D341Med (cell line): ENCODE data around the gene ANXA4.

Source experiments
- DNase-seq: peaks from one replicate; pipeline ENCODE4 v3.0.0; 2012; ENCODE audit warnings: low spot score

The ANXA4 gene

GRCh38 chr2:69741575-69742321 lies at the start of gene ANXA4:
Gene ANXA4, plus strand, starts transcription at chr2:69742134. Its CDS starts 39,432 bp downstream, at chr2:69781566.
- DNase-seq: peak; percentile 82

GRCh38 chr2:69692424-69692823 lies 49.5 kb upstream of the ANXA4 start:
- no peak for DNase-seq

DNA sequence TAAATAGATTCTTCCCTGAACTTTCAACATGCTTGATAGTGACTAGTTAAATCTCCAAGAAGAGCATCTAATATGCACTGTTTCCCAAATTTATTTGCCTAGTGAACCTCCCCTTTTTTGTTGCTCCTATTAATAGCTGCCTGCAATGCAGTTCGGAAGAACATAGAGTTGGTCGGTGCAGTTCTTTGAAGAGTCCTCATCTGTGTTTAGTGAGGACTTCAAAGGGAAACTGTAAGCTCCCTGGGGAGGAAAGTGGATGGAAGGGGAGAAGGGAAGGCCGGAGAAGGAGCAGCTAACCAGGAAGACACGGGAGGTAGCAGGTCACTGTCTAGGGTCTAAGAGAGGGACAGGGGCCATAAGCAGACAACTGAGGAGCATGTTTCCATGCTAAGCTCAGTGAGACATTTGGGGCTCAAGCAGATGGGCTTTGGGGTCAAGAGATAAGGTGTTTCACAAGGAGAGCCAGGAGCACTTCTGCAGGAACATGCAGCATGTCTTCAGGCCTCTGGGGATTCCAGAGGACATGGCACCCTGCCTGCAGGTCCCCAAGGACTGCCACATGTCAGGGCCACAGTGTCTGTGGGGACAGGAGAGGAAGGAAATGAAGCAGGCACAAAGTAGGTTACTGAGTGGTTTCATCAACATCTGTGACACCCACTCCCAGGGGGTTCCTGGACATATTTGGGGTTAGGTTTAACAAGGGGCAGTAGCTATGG lies 48.7 kb upstream of the ANXA4 start:
- no peak for DNase-seq

DNA sequence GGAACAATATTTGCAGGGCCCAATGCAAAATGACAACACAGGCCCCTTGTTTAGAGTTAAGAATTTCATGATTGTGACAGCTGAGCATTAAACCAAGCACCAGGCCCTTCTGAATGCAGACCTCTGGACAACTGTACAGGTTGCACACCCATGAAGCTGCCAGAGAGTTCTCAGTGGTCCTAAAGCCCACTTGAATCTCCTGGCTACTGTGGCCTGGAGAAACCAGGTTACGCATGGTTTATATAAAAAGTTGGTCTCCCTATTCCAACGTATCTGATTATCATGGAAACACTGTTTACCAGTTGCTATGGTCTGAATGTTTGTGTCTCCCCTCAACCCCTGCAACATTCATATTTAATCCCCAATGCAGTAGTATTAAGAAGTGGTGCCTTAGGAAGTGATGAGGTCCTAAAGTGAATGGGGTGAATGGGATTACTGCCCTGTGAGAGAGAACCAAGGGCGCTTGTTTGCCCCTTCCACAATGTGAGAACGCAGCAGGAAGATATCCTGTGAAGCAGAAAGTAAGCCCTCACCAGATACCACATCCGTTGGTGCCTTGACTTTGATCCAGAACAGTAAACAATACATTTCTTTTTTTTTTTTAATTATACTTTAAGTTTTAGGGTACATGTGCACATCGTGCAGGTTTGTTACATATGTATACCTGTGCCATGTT lies 48.0 kb upstream of the ANXA4 start:
- no peak for DNase-seq

DNA sequence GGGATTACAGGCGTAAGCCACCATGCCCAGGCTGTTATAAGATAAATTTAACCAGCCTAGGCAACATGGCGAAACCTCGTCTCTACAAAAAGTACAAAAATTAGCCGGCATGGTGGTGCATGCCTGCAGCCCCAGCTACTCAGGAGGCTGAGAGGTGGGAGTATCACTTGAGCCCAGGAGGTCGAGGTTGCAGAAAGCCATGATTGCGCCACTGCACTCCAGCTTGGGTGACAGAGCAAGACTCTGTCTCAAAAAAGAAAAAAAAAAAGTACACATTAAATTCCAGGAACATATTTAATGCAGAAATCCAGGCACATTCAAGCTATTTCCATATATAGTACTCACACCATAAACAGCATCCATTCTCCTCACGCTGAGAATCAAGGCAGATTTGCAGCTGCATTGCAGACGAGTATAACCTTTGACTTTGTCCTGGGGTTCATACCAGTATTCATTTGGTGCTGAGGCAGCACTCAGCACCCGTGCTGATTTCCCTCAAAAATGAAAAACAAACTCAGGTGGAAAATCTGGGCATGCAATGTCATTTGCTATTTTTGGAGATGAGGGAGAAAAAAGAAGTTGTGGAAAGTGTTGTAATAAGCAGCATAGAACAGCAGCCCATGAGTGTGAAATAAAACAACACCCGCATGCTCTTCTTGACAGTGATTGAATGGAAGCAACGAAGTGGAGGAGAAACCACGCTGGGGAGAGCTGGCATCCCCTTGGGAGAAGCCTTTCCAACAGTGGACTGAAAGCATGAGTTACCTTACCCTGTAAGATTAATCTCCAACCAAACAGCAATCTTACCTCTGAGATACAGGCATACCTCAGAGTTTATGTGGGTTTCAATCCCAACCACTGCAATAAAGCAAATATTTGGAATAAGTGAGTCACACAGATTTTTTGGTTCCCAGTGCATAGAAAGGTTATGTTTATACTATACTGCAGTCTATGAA lies 46.8 kb upstream of the ANXA4 start:
- no peak for DNase-seq

DNA sequence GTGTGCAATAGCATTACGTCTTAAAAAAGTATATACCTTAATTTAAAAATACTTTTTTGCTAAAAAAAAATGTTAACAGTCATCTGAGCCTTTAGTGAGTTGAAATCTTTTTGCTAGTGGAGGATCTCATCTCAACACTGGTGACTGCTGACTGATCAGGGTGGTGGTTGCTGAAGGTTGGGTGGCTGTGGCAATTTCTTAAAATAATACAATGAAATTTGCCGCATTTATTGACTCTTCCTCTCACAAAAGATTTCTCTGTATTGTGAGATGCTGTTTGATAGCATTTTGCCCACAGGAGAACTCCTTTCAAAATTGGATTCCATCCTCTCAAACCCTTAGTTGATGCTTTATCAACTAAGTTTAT lies 46.1 kb upstream of the ANXA4 start:
- no peak for DNase-seq

- DNase-seq: no peak
These were observed 41.6 kb upstream of the ANXA4 start for GRCh38 chr2:69700381-69700780.

GRCh38 chr2:69701100-69701945 lies 40.6 kb upstream of the ANXA4 start:
- no peak for DNase-seq

DNA sequence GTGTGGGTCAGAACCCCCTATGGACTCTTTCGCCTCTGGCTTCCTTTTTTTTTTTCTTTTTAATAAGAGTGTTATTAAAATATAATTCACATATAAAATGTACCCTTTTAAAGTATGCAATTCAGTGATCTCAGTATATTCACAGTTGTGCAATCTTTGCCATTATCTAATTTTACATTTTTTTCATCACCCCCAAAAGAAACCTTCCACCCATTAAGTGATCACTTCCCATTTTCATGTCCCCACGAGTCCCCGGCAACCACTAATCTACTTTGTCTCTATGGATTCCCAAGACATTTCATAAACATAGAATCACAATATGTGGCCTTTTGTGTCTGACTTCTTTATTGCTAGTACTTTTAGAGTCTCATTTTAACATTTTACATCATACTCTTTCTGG lies 38.7 kb upstream of the ANXA4 start:
- DNase-seq: no peak

DNA sequence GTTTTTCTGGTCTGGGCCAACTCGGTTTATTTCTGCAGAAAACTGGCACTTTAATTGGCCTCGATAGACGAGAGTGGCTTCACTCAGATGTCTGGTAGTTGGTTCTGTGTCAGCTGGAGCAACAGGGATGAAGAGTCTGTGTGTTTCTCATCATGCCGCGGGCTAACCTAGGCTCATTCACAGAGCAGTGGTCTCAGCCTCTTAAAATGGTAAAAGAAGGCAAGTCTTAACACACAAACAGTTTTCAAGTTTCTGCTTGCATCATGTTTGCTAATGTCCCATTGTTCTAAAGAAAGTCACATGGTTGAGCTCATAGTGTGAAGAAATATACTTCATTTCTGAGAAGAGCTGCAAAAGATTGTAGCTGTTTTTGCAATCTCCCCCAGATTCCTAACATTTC lies 37.5 kb upstream of the ANXA4 start:
- no peak for DNase-seq

DNA sequence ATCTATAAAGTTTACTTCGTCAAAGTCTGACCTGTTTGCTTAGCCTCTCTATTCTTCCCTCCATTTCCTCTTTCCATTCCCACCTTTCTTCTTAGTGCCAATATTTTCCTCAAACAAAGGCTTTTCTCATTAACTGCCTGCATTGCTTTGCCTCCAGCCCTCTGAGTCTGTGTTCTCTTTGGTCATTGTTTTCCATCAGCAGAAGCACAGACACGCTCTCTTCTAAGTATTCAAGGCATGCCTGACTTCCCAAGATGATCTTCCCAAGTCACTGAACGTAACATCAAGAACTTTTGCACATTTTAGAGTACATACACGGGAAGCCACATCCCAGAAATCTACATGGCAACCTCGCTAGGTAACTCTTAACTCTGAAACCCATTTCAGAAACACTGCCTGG lies 32.6 kb upstream of the ANXA4 start:
- DNase-seq: no peak

- DNase-seq: no peak
These were observed 30.0 kb upstream of the ANXA4 start for GRCh38 chr2:69711971-69712370.

DNA sequence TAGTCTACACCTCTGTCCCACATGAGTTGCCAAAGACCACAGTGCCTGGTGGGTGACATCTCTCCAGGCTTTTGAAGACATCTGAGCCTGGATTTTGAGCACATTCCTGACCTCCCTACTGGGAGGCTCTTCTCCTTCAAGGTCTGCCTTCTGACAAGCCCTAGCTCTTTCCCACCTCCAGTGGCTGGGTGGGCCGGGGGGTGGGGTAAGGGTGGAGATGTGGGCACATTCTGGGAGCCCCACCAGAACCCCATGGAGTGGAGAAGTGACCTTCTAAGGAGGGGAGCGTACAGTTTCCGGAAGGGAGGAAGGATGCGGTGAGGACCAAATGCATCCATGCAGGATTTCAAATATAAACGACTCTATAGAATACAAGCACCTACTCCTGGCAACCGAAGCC lies 27.9 kb upstream of the ANXA4 start:
- no peak for DNase-seq

- peak; percentile 72 for DNase-seq
These were observed 27.3 kb upstream of the ANXA4 start for GRCh38 chr2:69714539-69715220.

- DNase-seq: no peak
These were observed 26.0 kb upstream of the ANXA4 start for GRCh38 chr2:69715964-69716363.

DNA sequence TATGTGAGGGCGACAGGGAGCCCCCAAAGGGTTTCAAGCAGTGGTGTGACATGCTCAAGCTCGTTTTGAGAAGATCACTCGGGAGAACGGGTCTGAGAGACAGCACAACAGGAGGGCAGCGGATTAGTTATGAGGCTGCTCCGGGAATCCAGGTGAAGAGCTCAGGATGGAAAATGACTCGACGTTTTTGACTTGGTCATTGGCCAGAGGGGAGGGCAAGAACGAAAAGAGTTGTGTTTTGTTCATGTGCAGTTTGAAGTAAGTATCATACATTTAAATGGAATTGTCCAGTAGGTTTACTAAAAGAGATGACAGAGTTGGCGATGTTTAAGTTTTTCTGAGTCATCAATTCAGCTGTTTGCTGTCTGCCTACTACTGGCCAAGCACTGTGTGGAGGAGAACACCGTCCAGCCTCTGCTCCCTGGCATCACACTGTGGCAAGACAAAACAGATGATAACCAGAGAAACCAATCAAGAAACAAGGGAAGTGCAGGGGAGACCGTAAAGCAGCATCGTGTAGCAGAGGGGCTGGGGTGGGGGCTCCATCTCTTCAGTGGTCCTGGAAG lies 25.3 kb upstream of the ANXA4 start:
- no peak for DNase-seq

DNA sequence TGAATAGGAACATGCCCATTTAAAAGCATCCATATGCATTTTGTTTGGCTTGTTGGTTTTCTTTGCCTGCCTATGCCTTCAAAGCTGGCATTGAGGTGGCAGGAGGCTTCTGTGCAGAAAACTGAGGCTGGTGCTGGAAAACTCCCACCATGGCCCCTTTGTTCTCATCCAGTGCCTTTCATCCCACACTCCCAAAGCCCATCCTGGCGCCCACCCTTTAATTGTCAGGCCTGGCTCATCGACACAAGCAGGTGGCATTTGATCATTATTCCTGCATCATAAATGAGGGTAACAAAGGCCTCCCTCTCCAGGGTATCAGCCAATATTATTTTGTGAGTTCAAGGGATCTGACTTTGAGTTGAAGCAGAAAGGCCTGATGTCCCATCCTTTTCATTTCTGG lies 24.7 kb upstream of the ANXA4 start:
- no peak for DNase-seq

GRCh38 chr2:69717861-69718273 lies 24.1 kb upstream of the ANXA4 start:
- DNase-seq: no peak

DNA sequence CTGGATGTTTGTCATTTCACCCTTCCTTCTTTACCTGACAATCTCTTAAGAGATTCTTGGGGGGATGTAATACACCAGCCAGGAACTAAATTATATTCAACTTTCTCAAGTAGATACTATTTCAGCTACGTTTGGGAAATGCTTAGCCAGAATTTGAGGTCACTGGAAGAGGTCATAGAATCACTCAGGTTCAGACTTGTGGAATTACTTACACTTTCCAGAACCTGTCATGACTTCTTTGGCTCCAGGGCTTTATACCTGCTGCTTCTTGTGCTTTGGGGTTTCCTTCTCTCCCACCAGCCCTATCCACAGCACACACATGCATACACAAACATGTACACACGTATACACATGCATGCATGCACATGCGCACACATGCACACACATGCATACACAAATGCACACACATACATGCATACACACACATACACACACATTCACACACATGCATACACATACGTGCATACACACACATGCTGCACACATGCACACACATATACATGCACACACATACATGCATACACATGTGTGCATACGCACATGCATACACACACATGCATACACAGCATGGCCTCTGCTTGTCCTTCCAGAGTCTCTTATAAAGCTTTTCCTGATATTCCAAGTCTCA lies 23.5 kb upstream of the ANXA4 start:
- no peak for DNase-seq

DNA sequence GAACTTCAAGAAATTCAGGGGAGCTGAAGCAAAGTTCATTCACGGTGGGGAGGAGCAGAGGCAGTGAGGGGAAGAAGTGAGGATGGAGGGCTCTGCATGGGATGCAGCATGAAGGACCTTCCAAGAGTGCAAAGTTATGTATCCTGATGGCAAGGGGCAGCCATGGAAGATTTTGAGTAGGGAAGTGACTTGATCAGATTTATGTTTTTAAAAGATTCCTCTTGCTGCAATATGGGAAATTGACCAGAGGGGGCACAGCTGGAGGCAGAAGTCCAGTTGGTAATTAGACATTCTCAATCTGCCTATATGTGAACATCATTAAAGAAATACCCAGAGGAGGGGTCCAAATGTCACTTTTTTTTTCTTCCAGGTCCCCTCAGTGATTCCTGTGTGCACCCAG lies 21.5 kb upstream of the ANXA4 start:
- DNase-seq: no peak
